BLaER1 treated with 17β-estradiol and CSF1 and Interleukin-3, amounts not matched to agents 10 nM and 100 nM (cell line): ENCODE results near the gene RNF17.
"Not testable (repeated sequence)": the region's sequence is repeated elsewhere in the genome, so short reads cannot be mapped to it uniquely, and the experiment has no call there.

Source experiments
- H3K27ac ChIP-seq, 11 experiments: shearing (Covaris generic); formaldehyde crosslinking; 2 replicates each; pipeline ENCODE4 v1.8.1; 2022
- H3K27me3 ChIP-seq, 11 experiments: shearing (Covaris generic); formaldehyde crosslinking; 2 replicates each; pipeline ENCODE4 v1.8.1; 2022
- H3K36me3 ChIP-seq, 11 experiments: shearing (Covaris generic); formaldehyde crosslinking; 2 replicates each; pipeline ENCODE4 v1.8.1; 2022
- H3K4me1 ChIP-seq, 10 experiments: shearing (Covaris generic); formaldehyde crosslinking; 2 replicates each; pipeline ENCODE4 v1.8.1; 2022
- H3K4me2 ChIP-seq, 11 experiments: shearing (Covaris generic); formaldehyde crosslinking; 2 replicates each; pipeline ENCODE4 v1.8.1; 2022
- H3K4me3 ChIP-seq, 10 experiments: shearing (Covaris generic); formaldehyde crosslinking; 2 replicates each; pipeline ENCODE4 v1.8.1; 2022
- H3K9ac ChIP-seq, 11 experiments: shearing (Covaris generic); formaldehyde crosslinking; 2 replicates each; pipeline ENCODE4 v1.8.1; 2022
- H3K9me3 ChIP-seq, 11 experiments: shearing (Covaris generic); formaldehyde crosslinking; replicated peaks in 1 of 11; 2 replicates each; pipeline ENCODE4 v1.8.1; 2022
- H4K20me1 ChIP-seq, 11 experiments: shearing (Covaris generic); formaldehyde crosslinking; 2 replicates each; pipeline ENCODE4 v1.8.1; 2022
- Cebpa-rat ChIP-seq, 11 experiments: shearing (Covaris generic); IDR thresholded peaks; 2 replicates each; pipeline ENCODE4 v1.8.1; 2022

The RNF17 gene

DNA sequence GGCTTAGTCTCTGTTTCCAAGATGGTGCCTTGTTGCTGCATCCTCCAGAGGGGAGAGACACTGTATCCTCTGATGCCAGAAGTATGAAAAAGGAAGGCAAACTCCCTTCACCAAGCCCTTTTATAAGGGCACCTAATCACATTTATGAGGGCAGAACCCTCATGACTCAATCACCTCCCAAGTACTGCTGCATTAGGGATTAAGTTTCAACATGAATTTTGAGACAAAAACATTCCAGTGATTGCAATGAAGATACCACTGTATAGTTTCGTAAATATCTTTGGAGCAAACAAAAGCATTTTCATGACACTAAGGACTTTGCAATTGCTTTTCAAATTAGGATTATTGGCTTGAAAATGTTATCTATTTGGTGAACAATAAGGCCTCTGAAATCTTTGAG lies 63.8 kb downstream of the RNF17 start:
- no peaks in the 10 kb centered on the region for H3K27me3 ChIP-seq
- H3K9me3 ChIP-seq: no peaks in the 10 kb centered on the region
- H3K4me1 ChIP-seq: peaks cover 0 to 4% (median 0%) of the 10 kb centered on the region in 10 experiments; a peak in 1 of 20 replicates
- H3K36me3 ChIP-seq: no peaks in the 10 kb centered on the region
- TF ChIP-seq Cebpa-rat (IDR thresholded peaks at IDR 0.05): no peak
- no peak overlapping the region for H3K4me3 ChIP-seq
- no peak overlapping the region for H3K9ac ChIP-seq
- H3K27ac ChIP-seq: no peak overlapping the region
- H4K20me1 ChIP-seq: no peaks in the 10 kb centered on the region
- H3K4me2 ChIP-seq: no peak overlapping the region

DNA sequence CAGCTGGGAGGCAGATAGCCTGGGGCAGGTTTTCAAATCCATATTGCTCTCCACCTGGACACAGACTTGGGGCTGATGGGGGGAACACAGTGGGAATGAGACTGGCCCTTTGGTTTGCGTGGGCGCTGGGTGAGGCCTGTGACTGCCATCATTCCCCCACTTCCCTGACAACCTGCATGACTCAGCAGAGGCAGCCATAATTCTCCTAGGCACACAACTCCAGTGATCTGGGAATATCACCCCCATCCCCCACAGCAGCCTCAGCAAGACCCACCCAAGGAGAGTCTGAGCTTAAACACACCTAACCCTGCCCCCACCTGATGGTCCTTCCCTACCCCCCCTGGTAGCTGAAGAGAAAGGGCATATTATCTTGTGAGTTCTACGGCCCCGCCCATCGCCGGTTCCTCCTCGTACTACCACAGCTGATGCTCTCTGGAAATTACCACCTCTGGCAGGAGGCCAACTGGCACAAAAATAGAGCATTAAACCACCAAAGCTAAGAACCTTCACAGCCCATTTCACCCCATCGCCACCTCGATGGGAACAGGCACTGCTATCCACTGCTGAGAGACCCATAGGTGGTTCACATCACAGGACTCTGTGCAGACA lies 71.0 kb downstream of the RNF17 start:
- Histone ChIP-seq H3K9me3 (no peaks in the 10 kb centered on the region; a peak in 1 of 22 replicates), H4K20me1 (no peaks in the 10 kb centered on the region), H3K4me3 (no peak overlapping the region), H3K4me2 (peak overlapping the region; percentile 22 to 59 (median 38); a peak in 16 of 22 replicates), H3K27me3 (no peaks in the 10 kb centered on the region), H3K9ac (no peak overlapping the region), H3K27ac (no peak overlapping the region), H3K4me1 (peaks cover 6 to 10% (median 8%) of the 10 kb centered on the region in 10 experiments; a peak in 17 of 20 replicates), H3K36me3 (no peaks in the 10 kb centered on the region)
- no peak for TF ChIP-seq Cebpa-rat (IDR thresholded peaks at IDR 0.05)

DNA sequence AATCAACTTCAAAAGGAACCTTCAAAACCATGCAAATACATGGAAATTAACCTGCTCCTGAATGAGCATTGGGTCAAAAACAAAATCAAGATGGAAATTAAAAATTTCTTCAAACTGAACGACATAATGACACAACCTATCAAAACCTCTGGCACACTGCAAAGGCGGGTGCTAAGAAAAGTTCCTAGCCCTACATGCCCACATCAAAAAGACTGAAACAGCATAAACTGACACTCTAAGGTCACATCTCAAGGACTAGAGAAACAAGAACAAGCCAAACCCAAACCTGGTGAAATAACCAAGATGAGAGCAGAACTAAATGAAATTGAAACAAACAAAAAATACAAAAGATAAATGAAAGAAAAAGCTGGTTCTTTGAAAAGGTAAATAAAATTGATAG lies 73.6 kb downstream of the RNF17 start:
- not testable (repeated sequence) for H3K27ac ChIP-seq, H3K9me3 ChIP-seq, H3K27me3 ChIP-seq, H4K20me1 ChIP-seq, H3K9ac ChIP-seq, H3K4me3 ChIP-seq, H3K36me3 ChIP-seq, H3K4me2 ChIP-seq
- H3K4me1 ChIP-seq: peaks cover 6 to 10% (median 8%) of the 10 kb centered on the region in 10 experiments; a peak in 17 of 20 replicates

- no peaks in the 10 kb centered on the region for H4K20me1 ChIP-seq
- no peak overlapping the region for H3K4me2 ChIP-seq
- H3K27me3 ChIP-seq: no peaks in the 10 kb centered on the region
- no peaks in the 10 kb centered on the region for H3K9me3 ChIP-seq
- no peak overlapping the region for H3K9ac ChIP-seq
- H3K36me3 ChIP-seq: no peaks in the 10 kb centered on the region
- no peak overlapping the region for H3K27ac ChIP-seq
- TF ChIP-seq Cebpa-rat (IDR thresholded peaks at IDR 0.05): no peak
- H3K4me1 ChIP-seq: no peaks in the 10 kb centered on the region
- H3K4me3 ChIP-seq: no peak overlapping the region
These were observed 78.7 kb downstream of the RNF17 start for GRCh38 chr13:24842549-24843274.

GRCh38 chr13:24851546-24851945 lies 87.6 kb downstream of the RNF17 start:
- Histone ChIP-seq H3K9me3 (no peaks in the 10 kb centered on the region), H3K4me2 (peak overlapping the region in 9 of 11 experiments; percentile 13 to 56 (median 32); a peak in 16 of 22 replicates), H3K36me3 (no peaks in the 10 kb centered on the region), H4K20me1 (no peaks in the 10 kb centered on the region), H3K27ac (no peak overlapping the region), H3K4me3 (no peak overlapping the region), H3K27me3 (no peaks in the 10 kb centered on the region), H3K9ac (no peak overlapping the region), H3K4me1 (peaks cover 5 to 10% (median 9%) of the 10 kb centered on the region in 10 experiments; a peak in 16 of 20 replicates)
- TF ChIP-seq Cebpa-rat (IDR thresholded peaks at IDR 0.05): no peak

- Histone ChIP-seq H4K20me1 (no peaks in the 10 kb centered on the region), H3K27ac (no peak overlapping the region), H3K4me2 (no peak overlapping the region), H3K4me3 (no peak overlapping the region), H3K9ac (no peak overlapping the region), H3K36me3 (no peaks in the 10 kb centered on the region), H3K4me1 (peaks cover 5 to 10% (median 9%) of the 10 kb centered on the region in 10 experiments; a peak in 16 of 20 replicates), H3K9me3 (no peaks in the 10 kb centered on the region), H3K27me3 (no peaks in the 10 kb centered on the region)
- no peak for TF ChIP-seq Cebpa-rat (IDR thresholded peaks at IDR 0.05)
These were observed 90.3 kb downstream of the RNF17 start for GRCh38 chr13:24854311-24854710.

DNA sequence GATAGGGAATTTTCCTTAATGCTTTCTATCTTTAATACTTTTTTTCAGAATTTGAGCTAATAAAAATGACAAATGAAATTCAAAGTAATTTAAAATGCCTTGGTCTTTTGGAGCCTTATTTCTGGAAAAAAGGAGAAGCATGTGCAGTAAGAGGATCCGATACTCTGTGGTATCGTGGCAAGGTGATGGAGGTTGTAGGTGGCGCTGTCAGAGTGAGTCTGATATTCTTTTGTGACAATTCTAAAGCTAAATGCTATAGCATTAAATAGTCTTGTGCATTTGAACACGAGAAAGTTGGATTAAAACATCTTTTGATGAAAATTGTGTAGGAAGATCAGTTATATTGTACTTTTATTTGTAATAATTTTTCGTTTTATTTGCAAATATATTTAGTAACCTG lies 95.0 kb downstream of the RNF17 start:
- H3K4me1 ChIP-seq: no peaks in the 10 kb centered on the region
- H3K9ac ChIP-seq: no peak overlapping the region
- H3K9me3 ChIP-seq: no peaks in the 10 kb centered on the region
- no peak overlapping the region for H3K4me2 ChIP-seq
- no peak for TF ChIP-seq Cebpa-rat (IDR thresholded peaks at IDR 0.05)
- no peaks in the 10 kb centered on the region for H4K20me1 ChIP-seq
- no peaks in the 10 kb centered on the region for H3K27me3 ChIP-seq
- H3K27ac ChIP-seq: no peak overlapping the region
- no peak overlapping the region for H3K4me3 ChIP-seq
- H3K36me3 ChIP-seq: no peaks in the 10 kb centered on the region

DNA sequence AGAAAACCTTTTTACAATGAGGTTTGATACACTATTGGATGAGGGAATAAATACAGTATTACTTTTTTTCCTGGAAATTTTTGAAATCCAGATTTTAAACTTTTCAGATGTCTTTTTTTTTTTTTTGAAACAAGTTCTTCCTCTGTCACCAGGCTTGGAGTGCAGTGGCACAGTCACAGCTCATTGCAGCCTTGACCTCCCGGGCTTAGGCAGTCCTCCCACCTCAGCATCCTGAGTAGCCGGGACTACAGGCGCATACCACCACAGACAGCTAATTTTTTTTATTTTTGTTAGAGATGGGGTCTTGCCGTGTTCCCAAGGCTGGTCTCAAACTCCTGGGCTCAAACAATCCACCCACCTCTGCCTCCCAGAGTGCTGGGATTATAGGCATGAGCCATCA lies 96.8 kb downstream of the RNF17 start:
- no peak for TF ChIP-seq Cebpa-rat (IDR thresholded peaks at IDR 0.05)
- H3K27ac ChIP-seq: no peak overlapping the region

GRCh38 chr13:24861617-24862362 lies 97.8 kb downstream of the RNF17 start:
- Histone ChIP-seq H3K4me3 (no peak overlapping the region), H3K27me3 (no peaks in the 10 kb centered on the region), H3K27ac (no peak overlapping the region), H3K9ac (no peak overlapping the region), H4K20me1 (no peaks in the 10 kb centered on the region), H3K36me3 (no peaks in the 10 kb centered on the region), H3K4me2 (no peak overlapping the region), H3K4me1 (no peaks in the 10 kb centered on the region), H3K9me3 (no peaks in the 10 kb centered on the region)
- TF ChIP-seq Cebpa-rat (IDR thresholded peaks at IDR 0.05): no peak

More for the DNA sequence above, 96.8 kb downstream of the RNF17 start:
- Histone ChIP-seq H3K36me3 (no peaks in the 10 kb centered on the region), H3K4me1 (no peaks in the 10 kb centered on the region), H3K4me3 (no peak overlapping the region), H3K4me2 (no peak overlapping the region), H3K9me3 (no peaks in the 10 kb centered on the region), H4K20me1 (no peaks in the 10 kb centered on the region), H3K27me3 (no peaks in the 10 kb centered on the region), H3K9ac (no peak overlapping the region)
